Adrenal gland (tissue), 12 donors: ENCODE measurements around the gene FBXO28. TPM values are rescaled to one million over a fixed set of nuclear protein-coding genes. Genes with fewer than 3 reads are reported as not detected.

Source experiments
- DNase-seq, 7 donors: peaks; one replicate each; pipeline ENCODE4 v3.0.0-alpha.2; 2019 to 2020
- H3K27ac ChIP-seq, 5 donors: fragments of 200-600 bp; sonication (generic) in 4 of 5; 1 replicate in 3 of 5; 2 replicates in 2 of 5; pipeline versions ENCODE4 v1.5.1 to v1.8.0; 2016 to 2020; ENCODE audit warnings: mild to moderate bottlenecking in 1 of 5
- H3K27me3 ChIP-seq: fragments of 200-600 bp; 2 replicates; pipeline ENCODE4 v1.8.0; 2021
- H3K36me3 ChIP-seq, 2 donors: fragments of 200-600 bp; replicated peaks in 1 of 2; 1 replicate in 1 of 2; 2 replicates in 1 of 2; pipeline versions ENCODE4 v1.5.1 to v1.8.0; 2018 to 2022
- H3K4me1 ChIP-seq, 2 donors: fragments of 200-600 bp; replicated peaks in 1 of 2; 1 replicate in 1 of 2; 2 replicates in 1 of 2; pipeline versions ENCODE4 v1.5.1 to v1.8.0; 2018 to 2021
- H3K4me3 ChIP-seq, 4 donors: fragments of 200-600 bp; sonication (generic) in 3 of 4; one replicate each; pipeline ENCODE4 v1.5.1; 2016 to 2018
- H3K9me3 ChIP-seq, 3 donors: fragments of 200-600 bp; sonication (generic) in 1 of 3; replicated peaks in 1 of 3; 1 replicate in 2 of 3; 2 replicates in 1 of 3; pipeline versions ENCODE4 v1.5.1 to v1.8.0; 2016 to 2021
- POLR2A ChIP-seq, 2 donors: fragments of 450-650 bp; IDR thresholded peaks; one replicate each; pipeline ENCODE4 v1.6.1; 2017; ENCODE audit warnings: antibody characterized with exemption in 2 of 2, mild to moderate bottlenecking in 2 of 2, moderate library complexity in 1 of 2
- WGBS, 4 donors: extraction: QIAGEN DNeasy Blood & Tissue Kit in 2 of 4; methylation state at CpG; one replicate each; pipeline versions ENCODE4 v1.1.5 to v1.1.7; 2013 to 2017; 5-methylcytosine and 5-hydroxymethylcytosine counted together
- intact Hi-C, 2 donors: fragments of 100-400 bp; cut with DNase I; formaldehyde crosslinking; loops; one replicate each; pipeline versions ENCODE4 v1.14.1 to v1.15.0; 2022 to 2023
- polyA plus RNA-seq, 3 donors: library from polyadenylated mRNA; stranded (reverse); fragments of 200-250 nt in 2 of 3; fragments of 350-450 nt in 1 of 3; fragmentation: Illumina TruSeq in 1 of 3; extraction: RNeasy Lipid Tissue Mini Kit (QIAGEN cat#74804) in 1 of 3; gene quantifications; one replicate each; pipeline ENCODE4 v1.2.3, GENCODE V29; 2013 to 2014
- total RNA-seq, 9 donors: library from RNA; depleted of rRNA in 4 of 9; stranded (reverse); fragments of >200 nt in 4 of 9; fragments of 120-200 nt in 1 of 9; fragmentation: NEBNext Ultra II Directional in 1 of 9; extraction: Animal tissue kit (Norgen Biotek cat#: 25700) in 1 of 9; gene quantifications; one replicate each; pipeline versions ENCODE4 v1.1.0 to v1.2.4, GENCODE V29; 2013 to 2023
- TF ChIP-seq, protein P1 (sequence below), 6 experiments: fragments of 450-650 bp in 4 of 6; fragments of 200-600 bp in 2 of 6; sonication (generic) in 1 of 6; IDR thresholded peaks; 1 replicate in 5 of 6; 2 replicates in 1 of 6; pipeline versions ENCODE4 v1.5.1 to v1.8.0; 2016 to 2021; ENCODE audit warnings: antibody characterized with exemption in 6 of 6, mild to moderate bottlenecking in 2 of 6, moderate library complexity in 1 of 6
- donor health status: healthy with polysubstance abuse.
- donor health status: Bipolar disorder and iron deficiency.
- donor health status: DM: yes; HTN: yes; CAD: no.
- donor health status: DM: no; HTN: no; CAD: no.
- donor health status: DM: no; HTN: no; CAD: no.
- donor health status: DM: yes; HTN: yes; CAD: no.

FBXO28 gene
- total and polyA plus RNA-seq, 12 donors, result 7.0 to 39.1 (median 23.9) TPM

DNA sequence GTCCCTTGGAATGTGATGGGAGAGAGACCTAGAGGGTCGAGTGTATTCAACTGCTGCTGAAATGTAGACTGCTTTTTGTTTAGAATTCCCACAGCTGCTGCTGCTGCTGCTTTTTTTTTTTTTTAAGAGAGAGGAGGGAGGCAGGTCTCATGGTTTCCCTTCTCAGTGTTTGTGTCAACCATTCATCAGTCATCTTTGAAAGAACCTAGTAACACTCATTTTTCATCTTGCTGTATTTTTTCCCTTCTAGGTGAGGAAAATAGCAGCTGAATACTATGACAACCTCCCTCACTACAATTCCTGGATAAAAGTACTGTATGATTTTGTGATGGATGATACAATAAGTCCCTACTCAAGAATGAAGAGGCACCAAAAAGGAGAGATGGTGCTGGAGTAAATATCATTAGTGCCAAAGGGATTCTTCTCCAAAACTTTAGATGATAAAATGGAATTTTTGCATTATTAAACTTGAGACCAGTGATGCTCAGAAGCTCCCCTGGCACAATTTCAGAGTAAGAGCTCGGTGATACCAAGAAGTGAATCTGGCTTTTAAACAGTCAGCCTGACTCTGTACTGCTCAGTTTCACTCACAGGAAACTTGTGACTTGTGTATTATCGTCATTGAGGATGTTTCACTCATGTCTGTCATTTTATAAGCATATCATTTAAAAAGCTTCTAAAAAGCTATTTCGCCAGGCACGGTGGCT is 78.3 kb downstream of the FBXO28 start:
- peaks cover 5 to 12% of the 10 kb centered on the region in 2 donors for H3K4me1 ChIP-seq
- H3K36me3 ChIP-seq, result peaks cover 0 to 34% of the 10 kb centered on the region in 2 donors
- no peak overlapping the region for H3K27ac ChIP-seq
- intact Hi-C loops, result no loop called here
- TF ChIP-seq POLR2A (IDR thresholded peaks at IDR 0.05), result no peak
- TF ChIP-seq, protein P1, sequence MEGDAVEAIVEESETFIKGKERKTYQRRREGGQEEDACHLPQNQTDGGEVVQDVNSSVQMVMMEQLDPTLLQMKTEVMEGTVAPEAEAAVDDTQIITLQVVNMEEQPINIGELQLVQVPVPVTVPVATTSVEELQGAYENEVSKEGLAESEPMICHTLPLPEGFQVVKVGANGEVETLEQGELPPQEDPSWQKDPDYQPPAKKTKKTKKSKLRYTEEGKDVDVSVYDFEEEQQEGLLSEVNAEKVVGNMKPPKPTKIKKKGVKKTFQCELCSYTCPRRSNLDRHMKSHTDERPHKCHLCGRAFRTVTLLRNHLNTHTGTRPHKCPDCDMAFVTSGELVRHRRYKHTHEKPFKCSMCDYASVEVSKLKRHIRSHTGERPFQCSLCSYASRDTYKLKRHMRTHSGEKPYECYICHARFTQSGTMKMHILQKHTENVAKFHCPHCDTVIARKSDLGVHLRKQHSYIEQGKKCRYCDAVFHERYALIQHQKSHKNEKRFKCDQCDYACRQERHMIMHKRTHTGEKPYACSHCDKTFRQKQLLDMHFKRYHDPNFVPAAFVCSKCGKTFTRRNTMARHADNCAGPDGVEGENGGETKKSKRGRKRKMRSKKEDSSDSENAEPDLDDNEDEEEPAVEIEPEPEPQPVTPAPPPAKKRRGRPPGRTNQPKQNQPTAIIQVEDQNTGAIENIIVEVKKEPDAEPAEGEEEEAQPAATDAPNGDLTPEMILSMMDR (IDR thresholded peaks at IDR 0.05), result no peak
- H3K27me3 ChIP-seq, result no peaks in the 10 kb centered on the region
- no peak overlapping the region for H3K4me3 ChIP-seq
- 79 to 87% (median 83%) methylated on average over 5 of the region's 5 CpGs for WGBS, 4 donors
- H3K9me3 ChIP-seq, result no peaks in the 10 kb centered on the region
- no peak for DNase-seq

DNA sequence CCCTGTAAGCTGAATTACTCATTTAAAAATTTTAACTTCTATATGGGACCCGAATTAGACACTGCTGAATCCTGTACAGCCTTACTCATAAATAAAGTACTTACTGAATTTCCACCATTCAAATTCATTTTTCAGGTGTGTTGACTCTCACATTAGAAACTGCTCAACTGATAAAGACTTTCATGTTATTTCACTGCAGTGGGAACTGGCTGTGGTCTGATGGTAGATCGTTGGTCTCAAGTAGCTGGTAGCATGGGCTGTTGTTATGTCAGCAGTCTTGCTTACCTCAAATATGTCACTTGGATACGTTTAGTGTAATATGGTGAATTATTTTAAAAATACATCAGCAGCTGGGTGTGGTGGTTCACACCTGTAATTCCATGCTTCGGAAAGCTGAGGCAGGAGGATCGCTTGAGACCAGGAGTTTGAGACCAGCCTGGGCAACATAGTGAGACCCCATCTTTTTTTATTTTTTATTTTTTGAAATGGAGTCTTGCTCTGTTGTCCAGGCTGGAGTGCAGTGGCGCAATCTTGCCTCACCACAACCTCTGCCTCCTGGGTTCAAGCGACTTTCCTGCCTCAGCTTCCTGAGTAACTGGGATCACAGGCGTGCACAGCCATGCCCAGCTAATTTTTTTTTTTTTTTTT is 79.5 kb downstream of the FBXO28 start:
- H3K27ac ChIP-seq, result no peak overlapping the region
- TF ChIP-seq, protein P1 (IDR thresholded peaks at IDR 0.05), result no peak
- TF ChIP-seq POLR2A (IDR thresholded peaks at IDR 0.05), result no peak
- peaks cover 0 to 34% of the 10 kb centered on the region in 2 donors for H3K36me3 ChIP-seq
- H3K4me3 ChIP-seq, result no peak overlapping the region
- H3K27me3 ChIP-seq, result no peaks in the 10 kb centered on the region
- DNase-seq, result no peak
- 91 to 96% (median 95%) methylated on average over 8 of the region's 8 CpGs for WGBS, 4 donors
- H3K4me1 ChIP-seq, result peaks cover 5 to 12% of the 10 kb centered on the region in 2 donors
- intact Hi-C loops, result no loop called here
- no peaks in the 10 kb centered on the region for H3K9me3 ChIP-seq

DNA sequence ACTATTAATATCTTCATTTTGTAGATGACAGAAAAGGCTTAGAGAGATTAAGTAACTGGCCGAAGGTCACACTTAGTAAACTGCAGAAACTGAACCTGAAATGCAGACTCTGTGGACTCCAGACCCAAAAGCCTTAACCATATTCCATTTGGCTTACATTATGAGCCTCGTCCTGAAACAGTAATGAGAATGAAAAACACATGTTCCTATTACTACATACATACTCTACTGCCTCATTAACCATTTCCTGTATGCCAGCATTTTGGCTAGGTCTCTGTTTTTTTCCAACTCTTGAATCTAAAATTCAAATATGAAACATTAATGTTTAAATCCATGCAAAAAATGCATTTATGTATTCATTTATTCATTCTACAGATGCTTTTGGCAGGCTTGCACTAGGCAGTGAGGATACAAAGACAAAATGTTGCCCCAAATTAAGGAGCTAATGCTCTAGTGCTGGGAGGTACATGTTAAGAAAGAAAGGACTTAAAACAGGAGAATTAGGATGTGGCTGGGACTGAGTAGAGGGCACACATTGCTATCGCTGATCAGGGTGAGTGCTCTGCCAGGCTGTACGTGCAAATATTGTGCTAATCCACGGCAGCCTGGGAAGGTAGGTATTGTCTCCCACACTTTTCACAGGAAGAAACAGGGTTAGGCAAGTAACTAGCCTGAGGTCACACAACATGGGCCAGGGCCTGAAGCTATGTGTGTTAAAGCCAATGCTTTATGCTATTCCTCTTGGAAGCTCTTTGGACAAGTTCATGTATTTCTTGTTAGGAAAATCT is 83.1 kb downstream of the FBXO28 start:
- Histone ChIP-seq H3K27ac (no peak overlapping the region), H3K36me3 (peaks cover 0 to 22% of the 10 kb centered on the region in 2 donors), H3K4me1 (peaks cover 5 to 12% of the 10 kb centered on the region in 2 donors), H3K4me3 (no peak overlapping the region), H3K27me3 (no peaks in the 10 kb centered on the region), H3K9me3 (no peaks in the 10 kb centered on the region)
- intact Hi-C loops, result no loop called here
- TF ChIP-seq, protein P1 (IDR thresholded peaks at IDR 0.05), result no peak
- no peak for TF ChIP-seq POLR2A (IDR thresholded peaks at IDR 0.05)
- 65 to 68% (median 67%) methylated on average over 5 of the region's 5 CpGs for WGBS, 4 donors
- DNase-seq, result no peak

DNA sequence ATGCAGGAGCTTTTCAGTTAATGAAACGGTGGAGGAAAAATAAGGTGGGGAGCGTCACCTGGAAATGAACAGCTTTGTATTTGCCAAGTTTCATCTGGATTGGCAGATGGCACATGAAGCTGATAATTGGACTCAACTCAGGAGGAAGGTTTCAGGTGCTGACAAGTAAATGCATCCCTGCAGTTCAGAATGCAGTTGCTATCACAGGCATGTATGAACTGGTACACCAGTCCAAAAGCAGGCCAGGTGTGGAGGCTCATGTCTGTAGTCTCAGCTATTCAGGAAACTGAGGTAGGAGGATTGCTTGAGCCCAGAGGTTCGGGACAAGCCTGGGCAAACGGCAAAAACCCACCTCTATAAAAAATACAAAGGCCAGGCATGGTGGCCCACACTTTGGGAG is 84.7 kb downstream of the FBXO28 start:
- Histone ChIP-seq H3K36me3 (peaks cover 0 to 7% of the 10 kb centered on the region in 2 donors), H3K4me3 (no peak overlapping the region), H3K9me3 (no peaks in the 10 kb centered on the region), H3K27ac (no peak overlapping the region), H3K4me1 (peaks cover 5 to 14% of the 10 kb centered on the region in 2 donors), H3K27me3 (no peaks in the 10 kb centered on the region)
- TF ChIP-seq, protein P1 (IDR thresholded peaks at IDR 0.05), result no peak
- no peak for TF ChIP-seq POLR2A (IDR thresholded peaks at IDR 0.05)
- DNase-seq, result no peak
- 88 to 95% (median 93%) methylated on average over 3 to 4 of the region's 4 CpGs for WGBS, 4 donors
- intact Hi-C loops, result no loop called here
